PC-3 (cell line): ENCODE measurements around the gene RSRP1.

Experiments used
- CTCF ChIP-seq: fragments of 300-600 bp; sonication (generic); conservative IDR thresholded peaks from 2 replicates; pipeline ENCODE4 v1.5.1; 2017; ENCODE audit warnings: antibody characterized with exemption, low read depth, mild to moderate bottlenecking, low read length
- EZH2 ChIP-seq: fragments of 300-600 bp; sonication (generic); IDR thresholded peaks from one replicate; pipeline ENCODE4 v1.6.1; 2017; ENCODE audit warnings: antibody characterized with exemption, mild to moderate bottlenecking, low read length; ENCODE audit not compliant: unreplicated experiment
- EZH2phosphoT487 ChIP-seq: fragments of 300-600 bp; sonication (generic); IDR thresholded peaks from 2 replicates; pipeline ENCODE4 v1.6.1; 2018; ENCODE audit warnings: mild to moderate bottlenecking, antibody characterized with exemption, low read length, borderline replicate concordance

- no peak for TF ChIP-seq CTCF
- TF ChIP-seq EZH2, result no peak
- TF ChIP-seq EZH2phosphoT487, result no peak
Measured at GRCh38 chr1:25238046-25238445, 9.2 kb downstream of the RSRP1 start.
